ENCODE data around the gene PCF11.

- TF ChIP-seq, protein P1, sequence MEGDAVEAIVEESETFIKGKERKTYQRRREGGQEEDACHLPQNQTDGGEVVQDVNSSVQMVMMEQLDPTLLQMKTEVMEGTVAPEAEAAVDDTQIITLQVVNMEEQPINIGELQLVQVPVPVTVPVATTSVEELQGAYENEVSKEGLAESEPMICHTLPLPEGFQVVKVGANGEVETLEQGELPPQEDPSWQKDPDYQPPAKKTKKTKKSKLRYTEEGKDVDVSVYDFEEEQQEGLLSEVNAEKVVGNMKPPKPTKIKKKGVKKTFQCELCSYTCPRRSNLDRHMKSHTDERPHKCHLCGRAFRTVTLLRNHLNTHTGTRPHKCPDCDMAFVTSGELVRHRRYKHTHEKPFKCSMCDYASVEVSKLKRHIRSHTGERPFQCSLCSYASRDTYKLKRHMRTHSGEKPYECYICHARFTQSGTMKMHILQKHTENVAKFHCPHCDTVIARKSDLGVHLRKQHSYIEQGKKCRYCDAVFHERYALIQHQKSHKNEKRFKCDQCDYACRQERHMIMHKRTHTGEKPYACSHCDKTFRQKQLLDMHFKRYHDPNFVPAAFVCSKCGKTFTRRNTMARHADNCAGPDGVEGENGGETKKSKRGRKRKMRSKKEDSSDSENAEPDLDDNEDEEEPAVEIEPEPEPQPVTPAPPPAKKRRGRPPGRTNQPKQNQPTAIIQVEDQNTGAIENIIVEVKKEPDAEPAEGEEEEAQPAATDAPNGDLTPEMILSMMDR (IDR thresholded peaks at IDR 0.05; ENCODE audit: insufficient read depth, low read length) = no peak
- TF ChIP-seq POLR2AphosphoS5 (IDR thresholded peaks at IDR 0.05; ENCODE audit: low read depth) = no peak
- TF ChIP-seq REST (IDR thresholded peaks at IDR 0.05; ENCODE audit: insufficient replicate concordance, low read depth) = no peak
- no peak for TF ChIP-seq SPI1 (IDR thresholded peaks at IDR 0.05; ENCODE audit: borderline replicate concordance, low read depth)
- no peak for TF ChIP-seq GABPA (IDR thresholded peaks at IDR 0.05; ENCODE audit: low read depth)
Observed at GRCh38 chr11:83235825-83236224, 78.9 kb downstream of the PCF11 start.
